Fibroblast of the aortic adventitia (primary cell): ENCODE data around the gene ZNF74. TPM values are rescaled to one million over a fixed set of nuclear protein-coding genes. Genes with fewer than 3 reads are reported as not detected.
"Not testable (repeated sequence)": the region's sequence is repeated elsewhere in the genome, so short reads cannot be mapped to it uniquely, and the experiment has no call there.

Source experiments
- DNase-seq: peaks from one replicate; pipeline ENCODE4 v3.0.0-alpha.2; 2010; ENCODE audit warnings: low read depth
- H3K4me3 ChIP-seq: 2 replicates; pipeline ENCODE4 v1.5.1; 2011; ENCODE audit warnings: low read depth, mild to moderate bottlenecking, control low read depth, low read length, moderate library complexity
- total RNA-seq: library from RNA; depleted of rRNA; stranded (reverse); fragments of >200 nt; gene quantifications from 2 replicates; pipeline ENCODE4 v1.2.3, GENCODE V29; 2012; ENCODE audit warnings: low replicate concordance
- TF ChIP-seq, protein P1 (sequence below): IDR thresholded peaks from 2 replicates; pipeline ENCODE4 v1.5.1; 2011; ENCODE audit warnings: mild to moderate bottlenecking, low read length, control low read depth, inconsistent platforms; ENCODE audit not compliant: insufficient read depth

The ZNF74 gene
- total RNA-seq, 1 donor = 5.8 TPM

DNA sequence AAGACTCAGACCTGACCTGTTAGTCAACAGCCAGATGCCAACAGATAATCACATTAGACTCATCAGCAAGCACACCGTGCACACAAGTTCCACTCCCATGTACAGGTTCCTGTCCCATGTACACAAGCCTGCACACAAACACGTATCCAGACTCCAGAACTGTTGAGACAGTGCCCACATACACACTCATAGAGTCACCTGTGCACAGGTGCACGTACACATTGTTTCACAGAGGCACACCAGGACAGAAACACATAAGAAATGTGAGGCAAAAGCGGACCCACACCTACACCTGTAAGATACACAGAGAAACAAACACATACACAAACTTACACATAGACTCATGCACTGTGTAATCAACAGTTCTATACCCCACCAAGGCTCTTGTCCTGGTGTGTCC is 2.7 kb upstream of the ZNF74 start:
- no peak for DNase-seq
- TF ChIP-seq, protein P1, sequence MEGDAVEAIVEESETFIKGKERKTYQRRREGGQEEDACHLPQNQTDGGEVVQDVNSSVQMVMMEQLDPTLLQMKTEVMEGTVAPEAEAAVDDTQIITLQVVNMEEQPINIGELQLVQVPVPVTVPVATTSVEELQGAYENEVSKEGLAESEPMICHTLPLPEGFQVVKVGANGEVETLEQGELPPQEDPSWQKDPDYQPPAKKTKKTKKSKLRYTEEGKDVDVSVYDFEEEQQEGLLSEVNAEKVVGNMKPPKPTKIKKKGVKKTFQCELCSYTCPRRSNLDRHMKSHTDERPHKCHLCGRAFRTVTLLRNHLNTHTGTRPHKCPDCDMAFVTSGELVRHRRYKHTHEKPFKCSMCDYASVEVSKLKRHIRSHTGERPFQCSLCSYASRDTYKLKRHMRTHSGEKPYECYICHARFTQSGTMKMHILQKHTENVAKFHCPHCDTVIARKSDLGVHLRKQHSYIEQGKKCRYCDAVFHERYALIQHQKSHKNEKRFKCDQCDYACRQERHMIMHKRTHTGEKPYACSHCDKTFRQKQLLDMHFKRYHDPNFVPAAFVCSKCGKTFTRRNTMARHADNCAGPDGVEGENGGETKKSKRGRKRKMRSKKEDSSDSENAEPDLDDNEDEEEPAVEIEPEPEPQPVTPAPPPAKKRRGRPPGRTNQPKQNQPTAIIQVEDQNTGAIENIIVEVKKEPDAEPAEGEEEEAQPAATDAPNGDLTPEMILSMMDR = no peak
- H3K4me3 ChIP-seq = no peak overlapping the region

DNA sequence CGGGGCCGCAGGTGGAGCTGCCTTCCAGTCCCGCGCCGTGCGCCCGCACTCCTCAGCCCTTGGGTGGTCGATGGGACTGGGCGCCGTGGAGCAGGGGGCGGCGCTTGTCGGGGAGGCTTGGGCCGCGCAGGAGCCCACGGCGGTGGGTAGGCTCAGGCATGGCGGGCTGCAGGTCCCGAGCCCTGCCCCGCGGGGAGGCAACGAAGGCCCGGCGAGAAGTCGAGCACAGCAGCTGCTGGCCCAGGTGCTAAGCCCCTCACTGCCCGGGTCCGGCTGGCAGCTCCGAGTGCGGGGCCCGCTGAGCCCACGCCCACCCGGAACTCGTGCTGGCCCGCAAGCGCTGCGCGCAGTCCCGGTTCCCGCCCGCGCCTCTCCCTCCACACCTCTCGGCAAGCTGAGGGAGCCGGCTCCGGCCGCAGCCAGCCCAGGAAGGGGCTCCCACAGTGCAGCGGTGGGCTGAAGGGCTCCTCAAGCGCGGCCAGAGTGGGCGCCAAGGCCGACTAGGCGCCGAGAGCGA is 1.5 kb upstream of the ZNF74 start:
- DNase-seq = not testable (repeated sequence)

DNA sequence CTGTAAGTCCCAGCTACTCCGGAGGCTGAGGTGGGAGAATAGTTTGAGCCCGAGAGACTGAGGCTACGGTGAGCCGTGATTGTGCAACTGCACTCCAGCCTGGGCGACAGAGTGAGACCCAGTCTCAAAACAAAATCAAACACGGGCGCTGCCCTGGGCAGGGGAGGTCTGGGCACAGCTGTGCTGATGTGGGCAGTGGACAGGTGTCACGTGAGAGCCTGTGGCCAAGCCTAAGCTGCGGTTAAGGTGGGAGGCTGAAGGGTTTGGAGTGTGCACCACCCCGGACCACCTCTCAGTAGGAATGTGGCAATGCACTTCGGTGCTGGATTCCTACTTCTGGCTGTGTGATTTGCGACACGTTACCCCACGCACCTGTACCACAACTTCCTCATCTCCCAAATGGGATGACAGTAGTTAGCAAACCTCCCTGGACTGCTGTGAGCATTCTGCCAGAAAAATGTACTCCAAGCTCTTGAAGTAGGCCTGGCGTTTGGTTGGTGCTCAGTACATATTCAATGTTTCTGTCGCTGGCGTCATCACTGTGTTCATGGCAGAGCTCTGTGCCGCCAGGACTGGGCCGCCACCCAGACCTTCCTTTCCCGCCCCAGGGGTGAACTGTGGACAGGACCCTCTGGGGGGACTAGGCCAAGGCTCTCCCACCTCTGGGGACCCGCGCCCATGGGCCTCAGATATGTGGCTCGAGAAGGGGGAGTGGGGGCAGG is 807 bp upstream of the ZNF74 start:
- TF ChIP-seq, protein P1 = no peak
- H3K4me3 ChIP-seq = peak overlapping the region; percentile 83
- no peak for DNase-seq

More for the DNA sequence above, 1.5 kb upstream of the ZNF74 start:
- not testable (repeated sequence) for H3K4me3 ChIP-seq

DNA sequence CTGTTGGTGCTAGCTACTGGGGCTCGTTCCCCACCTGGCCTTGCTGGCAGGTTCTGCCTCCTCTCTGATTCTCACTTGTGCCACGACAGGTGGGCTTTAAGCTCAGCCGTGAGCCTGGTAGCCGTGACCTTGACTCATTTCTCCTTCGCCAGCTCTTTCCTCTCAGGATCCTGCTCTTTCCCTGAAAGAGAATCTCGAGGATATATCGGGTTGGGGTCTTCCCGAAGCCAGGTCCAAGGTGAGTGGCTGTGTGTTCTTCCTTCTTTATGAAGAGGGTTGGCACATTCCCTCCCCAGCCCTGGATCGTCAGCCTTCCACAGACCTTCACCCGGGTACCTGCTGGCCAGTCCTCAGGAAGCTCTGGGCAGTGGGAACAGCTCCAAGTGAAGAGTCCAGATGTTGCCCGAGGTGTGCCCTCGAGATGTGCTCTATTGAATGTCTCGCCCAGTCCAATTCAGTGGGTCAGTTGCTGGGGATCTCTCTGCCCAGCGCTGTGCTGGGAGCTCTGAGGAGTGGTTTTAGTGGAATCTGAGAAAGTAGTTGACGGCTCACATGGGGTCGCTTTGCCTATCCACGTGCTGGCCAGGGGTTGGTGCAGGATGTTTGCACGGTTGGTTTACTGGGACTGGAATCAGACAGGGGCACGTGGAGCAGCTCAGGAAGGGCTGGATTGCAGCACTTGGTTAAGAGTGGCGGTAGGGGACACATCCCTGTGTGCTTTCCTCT is 1.4 kb downstream of the ZNF74 start:
- DNase-seq = no peak
- peak overlapping the region; percentile 83 for H3K4me3 ChIP-seq
- TF ChIP-seq, protein P1 = no peak

DNA sequence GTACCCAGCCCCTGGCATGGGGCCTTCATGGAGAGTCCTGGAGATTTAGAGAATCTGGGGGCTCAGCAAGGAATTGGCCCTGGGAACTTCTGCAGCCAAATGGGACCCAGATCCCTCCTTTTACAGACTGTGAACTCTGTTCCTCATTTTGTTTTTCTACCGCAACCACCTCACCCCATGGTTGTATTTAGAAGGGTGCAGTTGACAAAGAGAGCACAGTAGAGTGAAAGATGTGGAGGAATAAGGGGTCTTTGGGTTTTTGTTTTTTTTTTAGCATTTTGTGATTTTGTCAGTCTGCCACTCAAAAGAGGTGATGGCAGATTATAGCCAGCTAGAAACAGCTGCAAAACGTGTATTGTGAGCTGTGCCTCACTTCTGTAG is 1.9 kb downstream of the ZNF74 start:
- DNase-seq = no peak
- TF ChIP-seq, protein P1 = no peak
- H3K4me3 ChIP-seq = no peak overlapping the region

DNA sequence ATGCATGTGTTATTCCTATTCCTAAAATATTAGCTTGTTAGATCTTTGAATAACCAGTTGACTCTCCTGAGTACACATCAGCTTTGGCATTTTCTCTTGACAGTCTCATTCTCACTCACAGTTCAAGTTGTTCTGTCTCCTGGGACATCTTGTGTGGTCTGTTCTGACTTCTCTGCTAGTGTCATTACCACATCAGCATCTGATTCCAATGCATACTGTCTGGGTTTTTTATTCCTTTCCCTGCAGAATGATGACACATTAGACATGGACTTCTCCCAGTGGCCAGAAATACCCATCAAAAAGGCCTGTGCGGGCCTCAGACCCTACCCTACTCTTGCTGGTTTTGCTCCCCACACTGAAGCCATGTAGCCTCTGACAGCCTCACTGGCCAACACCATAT is 2.7 kb downstream of the ZNF74 start:
- DNase-seq = peak; percentile 8

DNA sequence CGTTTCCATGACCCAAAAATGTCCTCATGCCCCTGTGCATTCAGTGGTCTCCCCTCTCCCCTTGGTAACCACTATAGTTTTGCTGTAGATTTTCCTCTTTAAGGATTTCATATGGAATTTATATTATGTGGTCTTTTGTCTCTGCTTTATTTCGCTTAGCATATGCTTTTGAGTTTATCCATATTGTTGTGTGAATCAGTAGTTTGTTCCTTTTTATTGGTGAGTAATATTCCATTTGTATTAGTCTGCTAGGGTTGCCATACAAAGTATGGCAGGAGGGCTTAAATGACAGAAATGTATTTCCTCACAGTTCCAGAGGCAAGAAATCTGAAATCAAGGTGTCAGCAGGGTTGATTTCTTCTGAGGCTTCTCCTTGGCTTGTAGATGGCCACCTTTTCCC is 3.5 kb downstream of the ZNF74 start:
- no peak for DNase-seq
- TF ChIP-seq, protein P1 = no peak

More for the DNA sequence above, 2.7 kb downstream of the ZNF74 start:
- TF ChIP-seq, protein P1 = no peak
- H3K4me3 ChIP-seq = no peak overlapping the region

More for the DNA sequence above, 3.5 kb downstream of the ZNF74 start:
- H3K4me3 ChIP-seq = no peak overlapping the region
